Measurements from ENCODE around the gene CCNI2.
"Not testable (repeated sequence)": the region's sequence is repeated elsewhere in the genome, so short reads cannot be mapped to it uniquely, and the experiment has no call there.

The CCNI2 gene

DNA sequence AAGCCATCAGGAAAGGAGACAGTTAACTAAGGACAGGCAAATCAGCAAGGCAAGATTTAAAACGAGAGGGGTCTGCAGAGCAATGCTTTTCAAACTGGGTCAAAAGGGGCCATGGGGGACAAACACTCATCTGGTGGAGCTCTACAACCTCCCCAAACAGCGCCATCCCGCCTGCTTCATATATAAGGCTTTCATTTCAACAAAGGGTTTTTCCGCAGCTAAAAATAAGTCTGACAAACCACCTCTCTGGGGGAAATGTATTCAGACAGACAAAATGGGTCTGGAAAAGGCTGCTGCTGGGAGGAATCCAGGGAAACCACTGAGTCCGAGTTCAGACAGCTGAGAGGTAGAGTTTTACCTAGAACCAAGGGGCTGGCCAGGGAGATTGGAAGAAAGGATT lies 38.1 kb downstream of the CCNI2 start:
- no peak for DNase-seq

- DNase-seq, result no peak
Observed at GRCh38 chr5:132785864-132786263, 38.6 kb downstream of the CCNI2 start.

DNA sequence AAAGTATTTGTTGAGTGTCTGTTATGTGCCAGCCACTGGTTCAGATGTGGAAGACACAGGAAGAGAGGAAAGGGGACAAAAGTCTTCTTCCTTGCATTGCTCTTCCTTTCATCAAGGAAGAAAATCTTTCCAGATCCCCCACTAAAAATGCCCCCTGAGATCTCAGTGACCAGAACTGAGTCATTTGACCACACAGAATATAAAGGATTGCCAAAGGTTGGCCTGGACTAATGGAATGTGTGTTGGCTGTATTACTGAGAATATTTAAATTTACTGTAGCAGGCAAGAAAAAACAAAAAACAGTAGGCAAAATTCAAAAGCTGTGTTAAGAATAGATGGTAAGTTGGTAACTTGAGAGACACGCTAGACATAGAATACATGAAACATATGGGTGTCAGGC lies 39.9 kb downstream of the CCNI2 start:
- no peak for DNase-seq

DNA sequence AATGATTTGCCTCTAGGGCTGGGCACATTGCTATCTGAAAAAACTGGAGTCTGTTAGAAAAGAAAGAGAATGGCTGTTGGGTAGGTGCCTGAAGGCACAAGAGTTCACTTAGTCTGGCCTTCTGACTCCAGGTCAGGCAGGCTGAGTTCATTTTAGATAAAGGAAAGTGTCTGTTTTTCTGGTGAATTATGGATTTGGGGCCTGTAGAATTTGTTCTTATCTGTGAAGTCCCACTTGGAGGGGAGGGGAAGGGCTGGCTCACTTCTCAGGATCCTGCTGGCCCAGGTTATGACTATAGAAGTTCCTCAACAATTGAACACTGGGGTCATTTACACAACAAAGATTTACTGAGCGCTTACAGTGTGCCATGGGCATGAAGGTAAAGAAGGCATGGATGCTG lies 41.3 kb downstream of the CCNI2 start:
- no peak for DNase-seq

DNA sequence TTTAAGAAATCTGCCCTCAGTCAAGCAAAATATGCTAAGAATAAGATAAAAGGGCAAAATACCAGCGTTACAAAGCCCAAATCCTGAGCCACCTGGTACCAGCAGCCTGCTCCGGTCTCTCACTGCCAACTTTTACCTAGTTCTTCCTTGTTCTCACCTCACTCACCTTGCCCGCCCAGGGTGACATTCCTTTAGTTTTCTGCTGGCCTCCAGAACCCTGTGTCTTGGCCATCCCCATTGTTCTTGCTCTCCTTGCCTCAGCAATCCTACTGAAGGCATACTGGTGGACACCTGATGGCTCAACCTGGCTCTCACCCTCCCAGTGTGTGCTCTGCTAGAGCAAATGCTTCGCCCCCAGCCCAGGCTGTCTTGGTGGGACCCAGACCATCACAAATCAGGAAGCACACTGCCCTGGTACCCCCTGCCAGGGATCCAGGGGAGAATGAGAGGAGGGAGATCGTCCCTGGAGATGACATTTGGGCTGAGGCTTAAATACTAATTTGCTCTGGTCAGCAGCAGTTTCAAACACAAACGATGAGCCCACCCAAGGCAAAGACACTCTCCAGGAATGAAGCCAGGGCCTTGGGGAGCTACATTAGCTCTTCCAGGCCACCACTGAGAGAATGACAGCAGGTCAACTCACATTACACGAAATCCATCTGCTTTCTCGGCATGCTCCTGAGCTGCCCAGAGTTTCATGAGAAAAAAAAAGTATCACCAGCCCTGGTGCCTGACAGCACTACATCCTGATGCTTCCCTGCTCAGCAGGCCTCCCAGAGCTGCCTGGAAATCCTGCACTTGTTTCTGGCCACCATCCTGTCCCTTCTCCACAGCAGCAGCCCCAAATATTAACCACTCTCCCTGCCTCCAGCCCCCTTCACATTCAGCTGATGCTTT lies 42.0 kb downstream of the CCNI2 start:
- no peak for DNase-seq

DNA sequence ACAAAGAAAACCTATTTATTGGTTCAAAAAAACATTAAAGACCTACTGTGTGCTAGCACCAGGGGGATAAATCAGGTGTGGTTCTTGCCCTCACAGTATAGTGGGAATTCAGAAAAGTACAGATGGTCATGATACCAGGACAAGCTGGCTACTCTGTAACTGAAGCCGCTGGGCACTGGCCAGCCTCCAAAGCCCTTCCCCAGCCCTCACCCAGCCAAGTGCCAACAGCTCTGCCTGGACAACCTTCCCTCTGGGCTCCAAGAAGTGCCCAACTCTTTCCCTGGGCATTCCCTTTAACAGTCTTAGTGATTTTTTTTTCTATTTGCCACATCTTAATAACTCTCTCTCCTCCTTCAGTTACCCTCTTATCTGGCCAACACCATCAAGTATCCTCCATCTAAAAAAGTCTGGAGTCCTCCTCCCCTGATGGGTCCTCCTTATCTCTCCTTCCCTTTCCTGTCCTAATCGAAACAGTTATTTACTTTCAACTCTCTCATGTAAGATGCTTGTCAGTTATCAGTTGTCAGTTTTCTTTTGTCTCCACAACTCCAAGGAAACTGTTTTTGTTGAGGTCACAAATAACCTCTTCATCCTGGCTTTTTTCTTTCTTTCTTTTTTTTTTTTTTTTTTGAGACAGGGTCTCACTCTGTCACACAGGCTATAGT lies 43.1 kb downstream of the CCNI2 start:
- DNase-seq, result no peak

- DNase-seq, result no peak
Observed at GRCh38 chr5:132791026-132791425, 43.8 kb downstream of the CCNI2 start.

GRCh38 chr5:132797651-132798050 lies 50.4 kb downstream of the CCNI2 start:
- DNase-seq, result no peak

DNA sequence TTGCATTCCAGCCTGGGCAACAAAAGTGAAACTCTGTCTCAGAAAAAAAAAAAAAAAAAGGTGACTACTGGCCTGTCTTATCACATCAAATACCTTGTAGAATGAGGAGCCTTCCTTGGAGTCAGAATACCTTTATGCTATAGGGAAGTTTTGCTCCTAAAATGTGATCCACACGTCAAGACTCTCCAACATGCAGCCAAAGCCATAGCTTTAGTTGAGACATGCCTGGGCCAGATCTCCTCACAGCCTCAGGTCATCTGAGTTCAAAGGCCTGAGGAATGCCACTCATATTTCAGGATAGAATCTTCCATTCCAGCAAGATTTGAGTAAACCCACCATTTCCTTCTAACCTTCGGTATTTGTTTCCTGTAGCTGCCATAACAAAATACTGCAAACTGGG lies 52.2 kb downstream of the CCNI2 start:
- no peak for DNase-seq

DNA sequence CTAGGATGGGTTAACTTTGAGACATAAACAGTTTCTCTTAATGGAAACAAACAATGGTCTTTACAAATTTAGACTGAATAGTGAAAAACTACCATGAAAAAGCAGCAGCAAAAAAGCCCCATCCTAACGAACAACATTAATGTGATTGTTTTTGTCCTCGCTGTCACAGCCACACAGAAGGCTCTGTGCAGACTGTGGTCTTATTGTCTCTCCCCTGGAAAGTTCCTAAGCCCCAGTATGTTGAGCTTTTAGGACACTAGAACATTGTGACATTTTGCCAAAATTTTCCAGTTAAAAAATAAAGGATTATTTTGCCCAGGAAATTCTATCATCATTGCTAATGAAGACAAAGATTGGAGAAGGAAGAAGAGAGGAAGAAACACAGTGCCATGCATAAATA lies 53.3 kb downstream of the CCNI2 start:
- no peak for DNase-seq

- no peak for DNase-seq
Observed at GRCh38 chr5:132802044-132802684, 54.9 kb downstream of the CCNI2 start.

DNA sequence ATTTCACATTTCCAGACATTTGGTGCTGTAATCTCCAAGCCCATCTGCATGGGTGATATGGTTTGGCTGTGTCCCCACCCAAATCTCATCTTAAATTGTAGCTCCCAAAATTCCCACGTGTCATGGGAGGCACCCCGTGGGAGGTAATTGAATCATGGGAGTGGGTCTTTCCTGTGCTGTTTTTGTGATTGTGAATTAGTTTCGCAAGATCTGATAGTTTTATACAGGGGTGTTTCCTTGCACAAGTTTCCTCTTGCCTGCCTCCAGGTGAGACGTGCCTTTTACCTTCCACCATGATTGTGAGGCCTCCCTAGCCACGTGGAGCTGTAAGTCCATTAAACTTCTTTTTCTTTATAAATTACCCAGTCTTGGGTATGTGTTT lies 55.5 kb downstream of the CCNI2 start:
- not testable (repeated sequence) for DNase-seq

All from T-helper 9 cell (primary cell).